ENCODE results near the gene GABARAPL2.
"Not testable (repeated sequence)": the region's sequence is repeated elsewhere in the genome, so short reads cannot be mapped to it uniquely, and the experiment has no call there.

GABARAPL2 gene, protein sequence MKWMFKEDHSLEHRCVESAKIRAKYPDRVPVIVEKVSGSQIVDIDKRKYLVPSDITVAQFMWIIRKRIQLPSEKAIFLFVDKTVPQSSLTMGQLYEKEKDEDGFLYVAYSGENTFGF

DNA sequence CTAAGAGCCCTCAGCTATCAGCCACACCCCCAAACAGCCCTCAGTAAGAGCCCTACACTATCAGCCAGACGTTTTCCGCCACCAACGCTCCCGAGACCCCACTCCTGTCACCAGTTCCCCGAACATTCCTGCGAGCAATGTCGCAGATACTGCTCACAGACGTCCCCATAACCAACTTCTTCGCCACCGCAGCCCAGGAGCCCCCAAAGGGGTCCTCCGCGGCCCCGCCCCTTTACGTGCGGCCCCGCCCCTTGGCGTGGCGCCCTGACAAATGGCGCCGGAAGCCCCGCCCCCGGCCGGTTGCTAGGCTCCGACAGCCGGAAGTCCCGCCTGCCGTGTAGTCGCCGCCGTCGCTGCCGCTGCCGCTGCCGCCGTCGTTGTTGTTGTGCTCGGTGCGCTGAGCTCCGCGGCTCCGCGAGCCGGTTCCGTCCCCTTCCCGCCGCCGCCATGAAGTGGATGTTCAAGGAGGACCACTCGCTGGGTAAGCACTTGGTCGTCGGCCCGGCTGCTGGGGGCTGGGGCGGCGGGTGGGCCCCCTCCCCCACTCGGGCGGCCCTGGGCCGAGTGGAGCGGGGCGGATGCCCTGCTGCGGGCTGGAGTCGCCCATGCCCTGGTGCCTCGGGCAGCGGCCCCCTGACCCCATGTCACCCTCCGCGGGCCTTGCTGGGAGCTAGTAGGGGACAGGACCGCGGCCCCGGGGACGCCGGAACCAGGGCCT lies at the start of gene GABARAPL2:
Gene GABARAPL2, plus strand, starts transcription at position 340 of the 718 bp plus-strand sequence. Its CDS starts 108 bp downstream, at position 448.
- DNase-seq (ENCODE audit: low spot score), result peak; percentile 94

DNA sequence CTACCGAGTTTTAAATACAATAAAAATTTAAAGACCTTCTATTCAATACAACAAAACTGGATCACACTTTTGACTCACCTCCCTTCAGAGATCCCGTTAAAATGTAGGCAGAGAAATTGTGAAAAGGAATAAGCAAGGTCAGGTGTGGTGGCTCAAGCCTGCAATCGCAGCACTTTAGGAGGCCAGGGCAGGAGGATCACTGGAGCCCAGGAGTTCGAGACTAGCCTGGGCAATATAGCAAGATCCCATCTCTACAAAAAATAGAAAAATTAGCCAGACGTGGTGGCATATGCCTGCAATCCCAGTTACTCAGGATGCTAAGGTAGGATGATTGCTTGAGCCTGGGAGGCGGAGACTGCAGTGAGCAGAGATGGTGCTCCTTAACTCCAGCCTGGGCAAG lies 47.0 kb upstream of the GABARAPL2 start:
- DNase-seq (ENCODE audit: low spot score), result no peak

DNA sequence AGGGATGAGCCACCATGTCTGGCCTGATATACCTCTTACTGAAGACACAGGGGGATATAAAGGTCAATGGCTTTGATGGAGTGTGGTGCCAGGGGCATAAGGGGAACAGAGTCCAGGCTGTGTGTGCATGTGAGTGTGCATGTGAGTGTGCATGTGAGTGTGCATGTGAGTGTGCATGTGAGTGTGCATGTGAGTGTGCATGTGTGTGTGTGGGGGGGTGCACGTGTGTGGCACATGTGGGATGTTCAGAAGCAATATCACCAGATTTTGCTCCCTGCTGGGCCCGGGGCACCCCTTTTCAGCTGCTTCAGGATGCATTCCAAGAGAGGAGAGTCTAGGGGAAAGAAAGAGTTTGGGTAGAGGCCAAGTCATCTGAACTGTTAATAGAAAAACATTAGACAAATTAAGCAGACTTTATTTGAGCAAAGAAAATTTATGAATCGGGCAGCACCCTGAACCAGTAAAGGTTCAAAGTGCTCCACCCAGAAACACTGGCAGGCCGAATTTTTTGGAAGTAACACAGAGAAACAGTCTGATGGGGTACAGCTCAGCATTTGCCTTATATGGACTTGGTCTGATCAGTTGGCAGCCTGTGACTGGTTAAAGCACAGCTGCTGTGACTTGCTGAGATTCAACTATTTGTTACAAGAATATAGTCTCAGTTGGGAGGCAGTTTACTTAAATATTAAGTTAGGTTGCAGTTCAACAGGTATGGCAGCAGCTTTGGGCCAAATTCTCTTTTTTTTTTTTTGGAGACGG lies 40.0 kb upstream of the GABARAPL2 start:
- DNase-seq (ENCODE audit: low spot score), result no peak

DNA sequence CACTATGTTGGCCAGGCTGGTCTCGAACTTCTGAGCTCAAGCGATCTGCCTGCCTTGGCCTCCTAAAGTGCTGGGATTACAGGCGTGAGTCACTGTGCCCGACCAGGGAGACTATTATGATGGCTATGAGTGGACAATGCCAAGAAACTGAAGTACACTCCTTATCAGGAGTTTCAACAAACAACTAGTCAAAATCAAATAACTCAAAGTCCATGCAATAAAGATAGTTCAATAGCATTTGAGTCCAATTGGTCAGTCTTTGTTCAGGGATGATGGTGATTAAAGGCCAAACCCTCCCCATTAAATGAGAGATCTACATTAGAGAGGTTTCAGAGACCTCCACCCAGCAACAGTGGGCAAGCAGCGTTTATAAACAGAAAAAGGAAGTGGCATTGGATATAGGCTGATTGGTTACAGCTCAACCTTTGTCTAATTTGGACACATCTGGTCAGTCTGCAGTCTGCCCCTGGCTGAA lies 38.3 kb upstream of the GABARAPL2 start:
- DNase-seq (ENCODE audit: low spot score), result no peak

DNA sequence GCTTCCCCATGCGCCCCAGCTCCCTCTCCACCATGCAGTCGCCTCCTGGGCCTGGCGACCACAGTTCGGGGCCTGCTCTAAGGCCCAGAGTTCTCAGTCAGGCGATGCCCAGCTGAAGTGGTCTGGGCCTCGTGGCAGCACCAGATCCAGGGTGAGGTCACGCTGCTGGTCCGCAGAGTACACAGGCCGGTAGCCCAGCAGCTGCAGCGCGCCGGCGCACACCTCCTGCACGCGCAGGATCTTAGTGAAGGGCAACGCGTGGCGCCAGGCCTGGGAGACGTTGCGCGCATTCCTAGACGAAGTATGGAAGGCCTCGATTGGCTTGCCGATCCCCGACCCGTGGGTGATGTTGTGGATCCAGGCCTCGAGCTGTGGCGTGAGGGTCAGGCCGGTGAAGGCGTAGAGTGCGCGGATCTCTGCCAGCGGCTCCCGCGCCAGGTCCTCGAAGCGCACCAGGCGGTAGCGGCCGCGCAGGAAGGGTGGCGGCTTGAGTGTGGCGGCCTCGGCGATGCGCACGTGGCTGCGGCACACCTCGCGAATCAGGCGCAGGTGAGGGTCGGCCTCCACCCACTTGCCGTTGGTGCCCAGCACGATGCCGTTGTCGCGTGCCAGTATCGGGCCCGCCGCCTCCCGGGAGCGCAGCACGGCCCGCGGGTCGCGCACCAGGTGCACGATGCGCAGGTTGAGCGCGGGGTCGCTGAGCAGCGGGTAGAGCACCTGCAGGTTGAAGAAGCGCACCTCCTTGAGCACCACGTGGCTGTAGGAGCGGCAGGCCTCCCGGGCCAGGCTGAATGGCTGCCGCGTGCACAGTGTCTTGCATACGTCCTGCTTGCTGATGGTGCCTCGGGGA lies 36.9 kb upstream of the GABARAPL2 start:
- no peak for DNase-seq (ENCODE audit: low spot score)

DNA sequence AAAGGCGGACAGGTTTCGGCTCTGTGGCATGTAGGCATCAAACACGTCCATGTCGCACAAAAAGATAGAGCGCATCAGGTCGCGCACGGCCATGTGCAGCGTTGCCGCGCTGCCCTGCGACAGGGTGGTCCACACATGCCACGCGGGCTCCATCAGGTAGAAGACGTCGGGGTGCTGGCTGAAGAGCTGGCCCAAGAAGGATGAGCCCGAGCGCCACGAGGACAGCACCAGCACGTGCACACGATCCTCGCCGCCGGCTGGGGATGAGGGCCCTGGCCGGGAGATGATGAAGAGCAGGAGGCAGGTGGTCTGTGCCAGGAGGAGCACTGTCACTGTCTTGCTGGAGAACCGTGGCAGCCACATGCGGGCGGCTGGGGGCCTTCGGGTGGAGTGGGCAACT lies 36.2 kb upstream of the GABARAPL2 start:
- DNase-seq (ENCODE audit: low spot score), result no peak

DNA sequence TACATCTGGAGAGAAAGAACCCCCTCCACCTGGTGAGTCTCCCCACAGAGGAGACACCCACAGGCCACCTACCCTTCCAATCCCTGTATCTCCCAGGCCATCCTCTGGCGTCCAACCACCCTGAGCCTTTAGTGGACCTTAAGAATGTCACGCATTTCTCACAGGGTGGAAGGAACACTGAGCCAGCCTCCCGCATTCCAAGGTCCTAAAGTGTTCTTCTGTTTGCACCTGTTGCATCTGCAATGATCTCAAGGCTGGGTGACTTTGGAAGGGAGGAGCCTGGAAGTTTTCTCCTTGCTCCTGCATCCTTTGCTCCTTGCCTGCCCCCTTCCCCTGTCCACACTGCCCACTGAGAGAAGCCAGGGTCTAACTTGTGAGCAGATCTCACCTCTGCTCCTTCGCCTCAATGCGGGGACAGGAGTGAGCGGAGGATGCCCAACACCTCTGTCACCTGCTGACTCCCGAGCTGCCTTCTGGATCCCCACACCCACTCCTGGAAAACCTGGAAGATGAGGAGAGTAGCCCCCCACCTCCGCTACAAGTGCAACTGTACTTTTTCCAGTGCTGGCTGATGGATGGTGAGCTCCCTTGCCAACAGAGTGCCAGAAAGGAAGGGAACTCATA lies 33.9 kb upstream of the GABARAPL2 start:
- DNase-seq (ENCODE audit: low spot score), result no peak

DNA sequence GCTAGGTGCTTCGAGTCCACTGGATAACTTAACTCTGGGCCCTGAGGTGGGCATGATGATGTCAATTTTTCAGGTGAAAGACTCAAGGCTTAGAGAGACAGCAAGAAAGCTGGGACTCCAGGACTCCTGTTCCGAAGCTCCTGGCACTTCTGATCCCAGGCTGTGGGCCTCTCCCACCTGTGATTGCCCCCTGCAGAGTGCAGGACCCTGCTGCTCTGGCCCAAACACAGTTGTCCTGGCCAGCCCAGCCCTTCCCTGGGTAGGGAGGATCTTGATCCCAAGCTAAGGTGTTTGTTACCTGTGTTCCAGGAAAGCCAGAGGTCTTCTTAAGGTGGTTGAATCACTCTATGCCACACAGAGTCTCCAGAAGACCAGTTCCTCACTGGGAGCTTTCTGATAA lies 33.4 kb upstream of the GABARAPL2 start:
- DNase-seq (ENCODE audit: low spot score), result no peak

DNA sequence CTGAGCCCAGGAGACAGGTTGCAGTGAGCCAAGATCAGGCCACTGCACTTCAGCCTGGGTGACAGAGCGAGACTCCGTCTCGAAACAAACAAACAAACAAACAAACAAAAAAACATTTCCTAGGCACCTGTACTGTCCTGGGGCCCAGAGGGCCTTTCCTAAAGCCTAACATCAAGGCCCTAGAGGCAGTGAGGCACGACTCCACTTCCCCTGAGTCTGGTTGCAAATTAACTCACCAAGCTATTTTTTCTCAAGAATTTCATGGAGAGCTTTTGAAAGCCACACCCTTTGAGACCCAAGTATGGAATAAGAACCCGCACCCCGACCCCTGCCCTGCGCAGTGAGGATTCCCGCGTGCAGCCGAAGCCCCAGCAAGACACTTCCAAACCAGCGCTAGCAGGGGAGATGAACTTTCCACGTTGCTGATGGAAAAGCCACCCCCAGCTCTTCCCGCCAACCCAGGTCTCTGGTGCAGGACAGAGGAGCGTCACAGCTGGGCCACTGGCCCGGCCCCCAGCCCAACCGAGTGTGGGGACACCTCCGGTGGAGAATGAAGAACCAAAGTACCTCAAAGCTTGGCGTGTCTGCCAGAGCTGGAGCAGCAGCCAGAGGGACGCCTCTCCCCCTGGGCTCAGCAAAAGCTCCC lies 31.5 kb upstream of the GABARAPL2 start:
- DNase-seq (ENCODE audit: low spot score), result no peak

DNA sequence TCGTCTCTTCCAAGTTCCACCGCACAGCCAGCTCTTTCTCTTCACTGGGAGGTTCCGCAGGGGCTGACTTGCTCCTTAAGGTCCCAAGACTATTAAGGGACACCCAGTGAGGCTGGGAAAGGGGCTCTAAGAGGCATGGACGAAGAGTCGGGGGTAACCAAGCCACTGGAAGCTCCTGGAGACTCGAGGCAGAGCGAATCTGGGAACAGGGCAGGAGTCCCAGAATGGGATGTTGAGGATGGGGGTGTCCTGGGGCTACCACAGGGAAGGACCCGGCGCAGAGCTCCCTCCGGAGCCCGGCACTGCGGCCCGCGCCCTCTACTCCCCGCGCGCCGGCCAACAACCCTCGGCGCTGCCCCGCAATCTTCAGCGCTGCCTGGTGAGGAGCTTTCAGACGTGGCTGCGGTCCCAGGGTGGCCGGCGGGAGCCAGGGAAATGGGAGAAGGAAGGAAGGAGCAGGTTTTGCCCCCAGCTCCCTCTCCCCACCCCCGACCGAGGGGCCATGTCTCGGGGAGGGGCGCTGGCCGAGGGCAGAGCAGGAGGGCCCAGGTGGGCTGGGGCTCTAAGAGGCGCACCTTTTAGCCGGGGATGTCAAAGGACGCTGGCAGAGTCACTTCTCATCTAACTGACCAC lies 30.9 kb upstream of the GABARAPL2 start:
- DNase-seq (ENCODE audit: low spot score), result no peak

DNA sequence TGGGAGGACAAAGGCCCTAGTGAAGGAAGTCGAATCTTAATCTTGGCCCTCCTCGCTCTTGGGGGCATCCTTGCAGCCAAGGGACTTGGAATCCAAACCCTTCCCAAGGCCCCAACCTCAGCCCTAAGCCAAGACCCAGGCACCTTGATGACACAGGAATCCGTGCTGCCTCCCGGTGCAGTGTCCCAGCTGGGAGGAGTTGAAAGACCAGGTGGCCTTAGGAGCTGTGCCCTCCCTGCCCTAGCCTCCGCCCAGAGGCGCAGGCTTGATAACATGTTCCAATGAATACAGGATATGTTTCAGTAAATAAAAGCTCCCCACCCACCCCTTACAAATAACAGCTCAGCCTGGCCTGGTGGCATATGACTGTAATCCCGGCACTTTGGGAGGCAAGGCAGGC lies 30.3 kb upstream of the GABARAPL2 start, which contains the start of gene CHST5:
Gene CHST5, minus strand, starts transcription at position 208 of the 400 bp plus-strand sequence. CDS start 5,724 bp downstream, outside the sequence.
- DNase-seq (ENCODE audit: low spot score), result no peak

DNA sequence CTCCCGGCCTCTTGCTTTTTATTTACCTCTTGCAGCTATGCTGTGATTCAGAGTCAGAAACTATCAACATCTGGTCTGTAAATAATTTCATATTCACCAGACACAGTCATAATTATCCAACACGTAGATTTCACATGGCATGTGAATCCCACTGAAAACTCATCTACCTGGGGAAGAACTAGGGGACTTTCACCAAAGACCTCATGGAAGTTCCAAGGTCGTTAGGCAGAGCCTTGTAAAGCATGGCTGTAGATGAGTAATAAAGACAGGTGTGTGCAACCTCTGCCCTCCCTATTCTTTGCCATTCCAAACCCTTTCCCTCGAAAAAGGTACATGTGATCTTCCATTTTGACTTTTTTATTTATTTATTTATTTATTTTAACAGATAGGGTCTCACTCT lies 28.4 kb upstream of the GABARAPL2 start:
- DNase-seq (ENCODE audit: low spot score), result no peak

DNA sequence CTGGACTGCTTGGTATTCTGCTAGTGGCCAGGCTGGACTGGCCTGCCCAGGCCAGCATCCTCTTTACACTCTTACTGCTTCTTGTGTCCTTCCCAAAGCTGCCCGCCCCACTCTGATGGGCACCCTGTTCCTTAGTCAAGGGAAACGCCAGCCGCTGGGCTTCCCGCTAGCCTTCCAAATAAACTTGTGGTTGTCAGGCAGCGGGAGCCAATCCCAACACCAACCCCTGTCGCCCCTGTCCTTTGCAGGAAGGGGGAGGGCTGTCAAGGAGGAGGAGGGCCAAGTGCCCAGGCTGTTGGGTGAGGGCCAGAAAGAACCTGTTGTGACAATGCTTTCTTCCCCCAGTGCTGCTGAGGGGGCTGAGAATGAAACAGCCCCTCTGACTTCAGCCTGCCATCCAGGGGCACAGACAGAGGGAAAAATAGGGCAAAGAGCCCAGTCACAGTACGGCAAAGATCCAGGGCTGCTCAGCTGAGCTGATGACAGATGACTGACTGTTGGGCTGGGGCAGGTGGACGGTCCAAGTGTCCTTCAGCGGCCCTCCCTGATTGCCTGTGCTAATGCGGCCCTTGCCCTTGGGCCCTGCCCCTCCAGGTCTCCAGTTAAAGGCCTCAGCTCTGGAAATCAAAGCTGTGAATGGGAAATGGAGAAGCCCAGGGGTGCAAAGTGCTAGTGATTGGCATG lies 27.2 kb upstream of the GABARAPL2 start:
- DNase-seq (ENCODE audit: low spot score), result not testable (repeated sequence)

DNA sequence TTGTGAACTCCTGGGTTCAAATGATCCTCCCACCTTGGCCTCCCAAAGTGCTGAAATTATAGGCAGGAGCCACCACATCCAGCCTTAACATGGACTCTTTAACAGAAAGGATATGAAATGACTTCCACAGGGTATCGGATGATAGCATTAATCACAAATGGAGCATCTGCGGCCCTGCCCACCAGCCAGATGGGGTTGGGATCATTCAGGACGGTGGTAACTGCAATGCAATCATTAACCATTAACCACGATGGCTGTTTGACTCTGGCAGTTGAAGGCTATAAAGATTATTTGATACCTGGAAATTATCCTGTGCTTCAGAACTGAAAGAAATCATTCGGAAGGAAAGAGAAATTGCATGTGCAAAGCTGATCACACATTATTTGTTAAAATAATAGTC lies 24.9 kb upstream of the GABARAPL2 start:
- no peak for DNase-seq (ENCODE audit: low spot score)

DNA sequence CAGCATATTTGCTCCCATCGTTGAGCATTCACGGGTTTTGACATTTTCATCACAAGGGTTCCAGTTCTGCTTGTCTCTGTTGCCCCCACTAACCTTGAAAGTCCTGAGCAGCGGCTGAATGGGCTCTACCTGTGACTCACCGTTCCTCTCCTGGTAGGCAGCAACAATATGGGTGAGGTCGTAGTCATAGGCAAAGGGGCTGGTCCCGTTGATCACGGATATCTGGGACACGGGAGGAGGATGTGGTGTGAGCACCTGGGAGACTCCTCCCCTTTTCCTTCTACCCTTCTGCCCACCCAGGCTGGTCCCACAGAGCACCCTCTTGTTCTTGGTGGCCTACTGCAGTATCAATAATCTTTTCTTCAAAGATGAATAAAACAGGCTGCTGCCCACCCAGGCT lies 23.7 kb upstream of the GABARAPL2 start:
- DNase-seq (ENCODE audit: low spot score), result not testable (repeated sequence)

DNA sequence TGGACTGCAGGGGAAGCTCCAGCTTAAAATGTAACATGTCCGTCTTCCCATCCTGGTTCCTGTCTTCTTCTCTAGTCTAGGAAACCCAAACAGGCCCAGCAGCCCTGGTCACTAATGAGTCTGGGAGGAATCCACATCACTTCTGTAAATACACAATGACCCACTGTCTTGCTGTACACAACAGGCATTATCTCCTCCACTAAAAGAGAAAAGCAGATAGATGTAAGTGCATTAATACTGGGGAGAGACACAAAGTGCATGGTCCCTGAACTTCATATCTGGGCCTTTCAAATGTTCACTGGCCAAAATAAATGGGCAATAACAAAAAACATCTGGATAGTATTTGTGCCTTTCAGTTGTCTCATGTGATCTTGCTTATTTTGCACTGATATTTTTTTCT lies 20.3 kb upstream of the GABARAPL2 start:
- DNase-seq (ENCODE audit: low spot score), result not testable (repeated sequence)

DNA sequence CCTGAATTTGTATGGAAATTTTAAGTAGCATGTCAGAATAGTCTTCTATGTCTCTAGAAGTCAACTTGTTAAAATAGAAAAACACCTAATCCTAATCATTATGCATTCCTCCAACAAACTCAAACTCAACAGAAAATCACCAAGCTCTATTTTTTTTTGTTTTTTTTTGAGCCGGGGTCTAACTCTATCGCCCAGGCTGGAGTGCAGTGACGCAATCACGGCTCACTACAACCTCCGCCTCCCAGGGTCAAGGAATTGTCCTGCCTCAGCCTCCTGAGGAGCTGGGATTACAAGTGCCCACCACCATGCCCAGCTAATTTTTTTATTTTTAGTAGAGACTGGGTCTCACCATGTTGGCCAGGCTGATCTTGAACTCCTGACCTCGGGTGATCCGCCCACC lies 19.9 kb upstream of the GABARAPL2 start:
- no peak for DNase-seq (ENCODE audit: low spot score)

DNA sequence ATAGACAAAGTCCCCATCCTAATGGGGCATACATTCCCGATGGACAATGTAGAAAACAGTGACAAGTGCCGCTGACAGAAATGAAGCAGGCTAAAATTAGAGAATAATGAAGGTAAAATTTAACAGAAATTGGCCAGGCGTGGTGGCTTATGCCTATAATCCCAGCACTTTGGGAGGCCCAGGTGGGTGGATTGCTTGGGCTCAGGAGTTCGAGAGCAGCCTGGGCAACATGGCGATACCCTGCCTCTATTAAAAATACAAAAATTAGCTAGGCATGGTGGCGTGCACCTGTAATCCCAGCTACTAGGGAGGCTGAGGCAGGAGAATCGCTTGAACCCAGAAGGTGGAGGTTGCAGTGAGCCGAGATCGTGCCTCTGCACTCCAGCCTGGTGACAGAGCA lies 17.7 kb upstream of the GABARAPL2 start:
- not testable (repeated sequence) for DNase-seq (ENCODE audit: low spot score)

DNA sequence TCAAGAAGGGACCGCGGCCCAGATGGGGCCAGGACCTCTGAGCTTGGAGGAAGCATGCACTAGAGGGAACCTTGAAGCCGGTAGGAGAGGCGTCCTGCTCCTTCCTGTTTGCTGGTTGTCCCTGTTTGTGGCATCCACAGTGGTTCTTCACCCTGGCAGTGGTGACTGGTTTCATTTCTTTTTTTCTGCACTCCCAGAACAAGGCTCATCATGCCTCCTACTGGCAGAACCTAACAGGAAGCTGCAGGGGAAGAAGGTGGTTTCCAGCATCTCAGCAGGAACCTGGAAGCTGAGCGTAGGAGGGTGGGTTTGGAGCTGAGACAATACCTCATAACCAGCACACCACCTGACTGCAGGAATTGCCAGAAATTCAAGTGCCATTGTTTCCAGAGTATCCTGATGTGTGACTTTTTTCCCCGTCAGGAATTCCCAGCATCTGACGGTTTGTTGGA lies 15.9 kb upstream of the GABARAPL2 start:
- peak; percentile 46 for DNase-seq (ENCODE audit: low spot score)

DNA sequence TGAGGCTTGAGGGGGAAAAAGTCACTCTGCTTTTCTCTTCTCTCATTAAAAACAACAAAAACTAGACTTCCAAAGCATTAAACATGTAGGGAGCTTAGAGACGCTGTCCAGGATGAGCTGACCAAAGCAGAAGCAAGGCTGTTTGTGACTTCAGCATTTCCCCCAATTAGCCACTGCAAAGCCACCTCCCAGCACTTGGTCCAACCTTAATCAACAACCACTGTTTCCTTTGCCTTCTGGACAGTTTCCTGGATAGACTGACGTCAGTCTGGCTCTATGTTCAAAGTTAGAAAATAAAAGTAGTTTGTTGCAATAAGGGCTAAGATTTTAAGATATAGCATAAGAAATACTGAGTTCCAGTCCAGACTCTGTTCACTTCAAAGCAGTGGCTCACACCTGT lies 13.2 kb upstream of the GABARAPL2 start:
- DNase-seq (ENCODE audit: low spot score), result no peak

Measured in hematopoietic multipotent progenitor cell treated with erythropoietin and hydrocortisone succinate and interleukin-3 and kit ligand, for 17 days (in vitro differentiated cells).